RPMI7951 (cell line): ENCODE measurements around the gene GLYR1. TPM values are rescaled to one million over a fixed set of nuclear protein-coding genes. Genes with fewer than 3 reads are reported as not detected.

ENCODE experiments used
- DNase-seq: peaks from one replicate; pipeline ENCODE4 v3.0.0-alpha.2; 2012; ENCODE audit warnings: low read depth
- total RNA-seq: library from RNA; depleted of rRNA; stranded (reverse); fragments of >200 nt; shearing (Covaris generic); gene quantifications from 2 replicates; pipeline ENCODE4 v1.2.3, GENCODE V29; 2014

Gene GLYR1
- total RNA-seq, 1 experiment from 2014 or later, result 21.4 TPM

- no peak for DNase-seq
Measured at GRCh38 chr16:4806280-4806679, 40.8 kb downstream of the GLYR1 start.

- no peak for DNase-seq
Measured at GRCh38 chr16:4805231-4805630, 41.9 kb downstream of the GLYR1 start.

GRCh38 chr16:4803898-4804762 lies 43.0 kb downstream of the GLYR1 start:
- no peak for DNase-seq

- DNase-seq, result no peak
Measured at GRCh38 chr16:4803401-4803844, 43.7 kb downstream of the GLYR1 start.

DNA sequence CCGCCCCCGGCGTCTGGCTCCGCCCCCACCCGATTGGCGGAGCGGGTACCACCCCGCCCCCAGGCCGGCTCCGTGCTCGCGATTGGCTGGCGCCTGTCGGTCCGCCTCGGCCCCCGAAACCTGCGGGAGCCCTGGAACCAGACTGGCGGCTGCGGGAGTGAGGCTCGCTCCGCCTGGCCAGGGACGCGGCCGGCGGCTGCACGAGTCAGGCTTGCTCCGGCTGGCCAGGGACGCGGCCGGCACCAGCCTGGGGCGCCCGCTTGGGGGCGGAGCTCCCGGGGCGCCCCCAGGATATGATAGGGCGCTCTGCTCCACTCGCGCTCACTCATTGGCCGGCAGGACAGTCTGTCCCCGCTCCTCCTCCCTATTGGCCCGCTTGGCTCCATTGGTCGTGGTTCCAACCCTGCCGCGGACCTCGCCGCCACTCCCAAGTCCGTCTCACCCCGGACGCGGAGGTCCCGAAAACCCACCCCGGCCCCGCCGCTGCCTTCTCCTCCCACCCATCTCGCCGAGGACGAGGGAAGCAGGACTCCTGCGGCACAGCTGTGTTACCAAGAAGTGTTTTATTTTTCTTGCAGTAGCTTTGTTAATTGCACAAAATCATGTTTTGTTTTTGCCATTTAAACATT lies 44.3 kb downstream of the GLYR1 start:
- peak; percentile 91 for DNase-seq

DNA sequence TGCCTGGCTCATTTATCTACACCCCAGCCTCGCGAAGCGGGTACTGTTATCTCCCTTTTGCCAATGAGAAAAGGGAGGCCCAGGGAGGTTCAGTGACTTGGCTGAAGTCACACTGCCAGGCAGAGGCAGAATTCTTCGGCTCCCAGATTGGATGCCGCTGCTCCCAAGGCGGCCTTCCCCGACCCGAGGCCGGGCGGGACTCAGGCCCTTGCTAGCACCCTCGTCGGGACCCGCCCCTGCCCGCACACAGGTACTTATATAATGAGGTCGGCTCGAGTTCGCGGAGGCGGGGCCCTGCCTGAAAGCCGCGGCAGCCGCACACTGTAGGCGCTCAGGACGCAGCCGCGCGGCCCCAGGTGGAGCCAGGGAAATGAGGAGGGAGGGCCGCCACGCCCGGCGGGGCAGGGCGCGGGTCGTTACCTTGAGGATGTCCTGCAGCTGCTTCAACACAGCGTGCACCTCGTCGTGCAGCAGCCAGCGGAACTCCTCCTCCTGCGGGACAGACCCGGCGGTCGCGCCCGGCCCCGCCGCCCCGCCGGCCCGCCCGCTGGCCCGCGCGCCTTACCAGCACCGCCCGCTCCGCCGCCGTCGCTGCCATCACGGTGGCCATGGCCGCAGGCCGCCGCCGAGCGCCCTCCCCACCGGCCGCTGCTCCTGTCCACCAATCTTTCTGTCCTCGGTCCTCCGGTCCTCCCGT lies 45.0 kb downstream of the GLYR1 start, which contains the start of gene ROGDI:
Gene ROGDI, minus strand, starts transcription at position 672 of the 697 bp plus-strand sequence. Its CDS starts 62 bp downstream, at position 610.
- DNase-seq, result peak; percentile 52

GRCh38 chr16:4801051-4801961 lies 45.8 kb downstream of the GLYR1 start:
- DNase-seq, result no peak

GRCh38 chr16:4800290-4801041 lies 46.6 kb downstream of the GLYR1 start:
- DNase-seq, result no peak

GRCh38 chr16:4799171-4799855 lies 47.8 kb downstream of the GLYR1 start:
- no peak for DNase-seq

- no peak for DNase-seq
Measured at GRCh38 chr16:4798456-4798855, 48.6 kb downstream of the GLYR1 start.

- DNase-seq, result no peak
Measured at GRCh38 chr16:4797805-4798252, 49.3 kb downstream of the GLYR1 start.

DNA sequence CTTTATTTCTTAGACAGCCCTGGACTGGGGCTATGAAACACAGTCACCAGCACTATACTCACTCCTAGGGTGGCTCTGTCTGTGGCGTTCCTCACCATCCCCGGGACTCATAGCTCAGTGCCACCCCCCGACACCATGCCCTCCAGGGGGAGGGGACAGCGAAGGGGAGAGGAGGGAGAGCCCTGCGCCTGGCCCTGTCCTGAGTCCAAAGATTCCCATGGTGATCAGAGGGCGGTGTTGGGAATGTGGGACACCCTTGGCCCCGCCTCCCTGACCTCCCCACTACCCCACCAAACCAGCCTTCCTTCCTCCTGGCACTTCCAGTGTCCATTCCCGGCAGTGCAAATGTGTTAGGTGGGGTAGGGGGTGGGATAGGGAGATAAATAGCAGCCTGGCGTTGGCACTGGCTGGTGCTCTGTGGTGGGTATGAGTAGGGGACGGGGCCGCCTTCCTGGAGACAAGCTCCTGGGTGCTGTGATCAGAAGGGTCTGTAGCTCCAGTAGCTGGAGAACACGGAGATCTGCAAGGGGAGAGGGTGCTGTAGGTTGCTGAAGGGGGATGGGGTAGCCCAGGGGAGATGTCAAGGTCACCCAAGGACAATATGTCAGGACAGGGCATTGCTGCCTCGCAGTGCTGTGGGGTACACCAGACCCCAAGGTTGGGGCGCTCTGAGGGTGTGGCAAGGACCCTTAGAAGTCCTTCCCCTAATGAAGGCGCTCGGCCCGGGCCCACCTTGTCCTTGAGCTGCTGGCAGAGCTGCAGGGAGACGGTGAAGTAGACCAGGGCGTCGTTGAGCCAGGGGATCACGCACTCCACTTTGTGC lies 49.9 kb downstream of the GLYR1 start:
- no peak for DNase-seq

- DNase-seq, result no peak
Measured at GRCh38 chr16:4795828-4796572, 51.1 kb downstream of the GLYR1 start.

DNA sequence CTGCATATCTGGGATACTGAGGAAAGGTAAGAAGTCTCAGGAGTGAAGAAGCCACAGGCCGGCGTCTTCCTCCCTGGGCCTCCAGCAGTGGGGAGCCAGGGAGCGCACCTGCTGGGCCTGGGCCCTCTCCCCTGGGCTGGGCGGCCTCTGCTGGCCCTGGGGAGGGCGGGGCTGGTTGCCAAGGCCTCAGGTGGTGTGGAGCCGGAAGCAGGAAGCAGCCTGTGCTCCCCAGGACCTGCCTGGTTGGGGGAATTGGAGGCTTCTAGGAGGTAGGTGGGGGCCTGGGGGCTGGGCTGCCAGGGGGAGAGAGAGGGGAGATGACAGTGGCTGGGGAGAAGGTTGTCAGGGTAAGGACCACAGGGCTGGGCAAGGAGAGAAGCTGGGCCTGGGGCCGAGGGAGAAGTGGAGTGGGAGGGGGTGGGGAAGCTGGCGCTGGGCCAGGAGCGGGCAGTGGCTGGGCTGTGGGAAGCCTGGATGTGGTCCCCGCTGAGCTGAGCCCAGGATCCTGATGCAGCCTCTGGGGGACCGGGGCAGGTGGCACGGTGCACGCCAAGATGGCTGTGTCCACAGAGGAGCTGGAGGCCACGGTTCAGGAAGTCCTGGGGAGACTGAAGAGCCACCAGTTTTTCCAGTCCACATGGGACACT lies 51.8 kb downstream of the GLYR1 start, which contains the start of gene SMIM22:
Gene SMIM22, plus strand, starts transcription at position 189 of the 647 bp plus-strand sequence. Its CDS starts 366 bp downstream, at position 555.
- no peak for DNase-seq

DNA sequence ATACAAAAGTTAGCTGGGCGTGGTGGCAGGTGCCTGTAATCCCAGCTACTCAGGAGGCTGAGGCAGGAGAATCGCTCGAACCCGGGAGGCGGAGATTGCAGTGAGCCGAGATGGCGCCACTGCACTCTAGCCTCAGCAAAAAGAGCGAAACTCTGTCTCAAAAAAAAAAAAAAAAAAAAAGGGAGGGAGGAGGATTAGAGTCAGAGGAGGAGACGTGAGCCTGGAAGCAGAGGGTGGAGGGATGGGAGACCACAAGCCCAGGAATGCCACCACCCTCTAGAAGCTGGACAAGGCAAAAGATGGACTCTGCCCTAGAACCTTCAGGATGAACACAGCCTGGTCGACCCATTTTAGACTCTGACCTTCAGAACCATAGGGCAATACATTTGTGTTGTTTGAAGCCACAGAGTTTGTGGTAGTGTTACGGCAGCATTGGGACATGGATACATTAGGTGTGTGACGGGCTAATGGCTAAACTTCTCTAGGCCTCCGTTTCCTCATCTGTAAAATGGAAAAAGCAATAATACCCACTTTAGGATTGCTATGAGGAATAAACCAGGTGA lies 54.1 kb downstream of the GLYR1 start:
- no peak for DNase-seq

- DNase-seq, result peak; percentile 54
Measured at GRCh38 chr16:4790871-4791270, 56.2 kb downstream of the GLYR1 start.

- no peak for DNase-seq
Measured at GRCh38 chr16:4790261-4790660, 56.8 kb downstream of the GLYR1 start.
